ENCODE data around the gene CARD10.
"Not testable (repeated sequence)": the region's sequence is repeated elsewhere in the genome, so short reads cannot be mapped to it uniquely, and the experiment has no call there.

Gene CARD10

DNA sequence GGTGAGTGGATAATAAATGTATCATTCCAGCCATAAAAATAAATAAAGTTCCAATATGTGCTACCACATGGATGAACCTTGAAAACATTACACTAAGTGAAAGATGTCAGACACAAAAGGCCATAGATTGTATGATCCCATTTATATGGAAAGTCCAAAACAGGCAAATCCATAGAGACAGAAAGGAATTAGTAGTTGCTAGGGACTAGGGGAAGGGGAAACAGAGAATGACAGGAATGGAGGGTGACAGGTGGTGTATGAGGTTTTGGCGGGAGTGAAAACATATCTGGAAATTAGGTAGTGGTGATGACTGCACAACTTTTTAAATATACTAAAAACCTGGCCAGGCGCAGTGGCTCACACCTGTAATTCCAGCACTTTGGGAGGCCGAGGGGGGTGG, 15.2 kb upstream of the CARD10 start:
- H3K27ac ChIP-seq (ENCODE audit: low read length), result no peak overlapping the region
- no peak overlapping the region for H3K9ac ChIP-seq (ENCODE audit: low read depth, low read length)
- H3K4me3 ChIP-seq (ENCODE audit: low read length), result no peak overlapping the region
- no peaks in the 10 kb centered on the region for H3K9me3 ChIP-seq (ENCODE audit: insufficient read depth, low read depth, low read length)
- no peaks in the 10 kb centered on the region for H3K36me3 ChIP-seq (ENCODE audit: insufficient read depth, low read depth, low read length)
- H3K4me1 ChIP-seq (ENCODE audit: insufficient read depth, low read length), result no peaks in the 10 kb centered on the region
- no peaks in the 10 kb centered on the region for H3K27me3 ChIP-seq (ENCODE audit: insufficient read depth, low read length)

DNA sequence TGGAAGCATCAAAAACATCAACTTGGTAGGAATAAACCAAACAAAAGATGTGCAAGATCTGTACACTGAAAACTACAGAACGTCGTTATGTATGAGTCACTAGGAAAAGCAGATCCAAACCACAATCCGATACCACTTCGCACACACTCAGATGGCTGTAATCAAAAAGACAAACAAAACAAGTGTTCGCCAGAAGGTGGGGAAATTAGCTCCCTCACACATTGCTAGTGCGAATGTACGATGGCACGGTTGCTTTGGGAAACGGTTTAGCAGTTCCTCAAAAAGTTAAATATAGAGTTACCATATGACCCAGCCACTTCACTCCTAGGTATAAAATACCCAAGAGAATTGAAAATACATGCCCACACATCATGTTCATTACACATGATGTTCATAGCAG, 14.8 kb upstream of the CARD10 start:
- no peak overlapping the region for H3K4me3 ChIP-seq (ENCODE audit: low read length)
- H3K9ac ChIP-seq (ENCODE audit: low read depth, low read length), result no peak overlapping the region
- H3K27ac ChIP-seq (ENCODE audit: low read length), result no peak overlapping the region

DNA sequence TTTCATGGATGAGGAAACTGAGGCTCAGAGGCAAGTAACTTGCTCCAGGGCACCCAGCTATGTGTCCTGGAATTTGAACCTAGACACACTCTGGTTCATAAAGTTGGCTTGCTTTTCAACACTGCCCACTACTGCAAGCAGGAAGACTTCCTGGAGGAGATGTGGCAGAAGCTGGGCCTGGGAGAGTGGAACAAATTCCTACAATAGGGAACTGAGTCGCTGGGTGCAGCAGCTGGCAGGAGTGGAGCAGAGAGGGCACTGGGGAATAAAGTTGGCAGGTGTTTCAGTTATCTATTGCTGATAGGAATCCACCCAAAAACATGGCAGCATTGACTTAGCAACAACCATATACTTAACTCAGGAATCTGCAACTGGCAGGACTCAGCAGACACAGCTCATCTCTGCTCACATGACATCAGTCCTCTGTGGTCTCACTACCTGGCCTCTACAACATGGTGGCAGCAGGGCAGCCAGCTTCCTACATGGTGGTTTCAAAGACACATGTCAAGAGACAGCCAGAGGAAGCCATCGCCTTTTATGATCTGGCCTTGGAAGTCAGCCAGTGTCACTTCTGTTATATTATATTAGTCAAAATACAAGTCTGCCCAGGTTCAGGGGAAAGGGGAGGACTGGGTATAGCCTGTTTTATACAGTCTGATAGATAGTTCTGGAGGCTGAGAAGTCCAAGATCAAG, 10.6 kb upstream of the CARD10 start:
- no peak overlapping the region for H3K4me3 ChIP-seq (ENCODE audit: low read length)
- no peaks in the 10 kb centered on the region for H3K36me3 ChIP-seq (ENCODE audit: insufficient read depth, low read depth, low read length)
- H3K9ac ChIP-seq (ENCODE audit: low read depth, low read length), result no peak overlapping the region
- no peak overlapping the region for H3K27ac ChIP-seq (ENCODE audit: low read length)
- no peaks in the 10 kb centered on the region for H3K9me3 ChIP-seq (ENCODE audit: insufficient read depth, low read depth, low read length)
- H3K27me3 ChIP-seq (ENCODE audit: insufficient read depth, low read length), result no peaks in the 10 kb centered on the region
- no peaks in the 10 kb centered on the region; the same call in 1 of the 2 replicates for H3K4me1 ChIP-seq (ENCODE audit: insufficient read depth, low read length)

More for the DNA sequence above, 14.8 kb upstream of the CARD10 start:
- Histone ChIP-seq H3K4me1 (ENCODE audit: insufficient read depth, low read length) (no peaks in the 10 kb centered on the region), H3K36me3 (ENCODE audit: insufficient read depth, low read depth, low read length) (no peaks in the 10 kb centered on the region), H3K27me3 (ENCODE audit: insufficient read depth, low read length) (no peaks in the 10 kb centered on the region), H3K9me3 (ENCODE audit: insufficient read depth, low read depth, low read length) (no peaks in the 10 kb centered on the region)

DNA sequence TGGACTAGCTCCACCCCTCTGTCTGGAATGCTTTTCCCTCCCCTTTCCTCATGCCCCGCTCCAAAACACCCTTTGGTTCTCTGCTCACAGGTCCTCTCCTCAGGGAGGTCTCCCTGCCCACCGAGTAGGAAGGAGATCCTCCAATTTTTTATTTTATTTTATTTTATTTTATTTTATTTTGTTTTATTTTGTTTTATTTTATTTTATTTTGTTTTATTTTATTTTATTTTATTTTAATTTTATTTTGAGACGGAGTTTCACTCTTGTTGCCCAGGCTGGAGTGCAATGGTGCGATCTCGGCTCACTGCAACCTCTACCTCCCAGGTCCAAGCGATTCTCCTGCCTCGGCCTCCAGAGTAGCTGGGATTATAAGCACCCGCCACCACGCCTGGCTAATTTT, 8.7 kb upstream of the CARD10 start:
- not testable (repeated sequence) for H3K9ac ChIP-seq (ENCODE audit: low read depth, low read length); H3K27me3 ChIP-seq (ENCODE audit: insufficient read depth, low read length); H3K4me1 ChIP-seq (ENCODE audit: insufficient read depth, low read length); H3K9me3 ChIP-seq (ENCODE audit: insufficient read depth, low read depth, low read length); H3K27ac ChIP-seq (ENCODE audit: low read length); H3K36me3 ChIP-seq (ENCODE audit: insufficient read depth, low read depth, low read length); H3K4me3 ChIP-seq (ENCODE audit: low read length)

DNA sequence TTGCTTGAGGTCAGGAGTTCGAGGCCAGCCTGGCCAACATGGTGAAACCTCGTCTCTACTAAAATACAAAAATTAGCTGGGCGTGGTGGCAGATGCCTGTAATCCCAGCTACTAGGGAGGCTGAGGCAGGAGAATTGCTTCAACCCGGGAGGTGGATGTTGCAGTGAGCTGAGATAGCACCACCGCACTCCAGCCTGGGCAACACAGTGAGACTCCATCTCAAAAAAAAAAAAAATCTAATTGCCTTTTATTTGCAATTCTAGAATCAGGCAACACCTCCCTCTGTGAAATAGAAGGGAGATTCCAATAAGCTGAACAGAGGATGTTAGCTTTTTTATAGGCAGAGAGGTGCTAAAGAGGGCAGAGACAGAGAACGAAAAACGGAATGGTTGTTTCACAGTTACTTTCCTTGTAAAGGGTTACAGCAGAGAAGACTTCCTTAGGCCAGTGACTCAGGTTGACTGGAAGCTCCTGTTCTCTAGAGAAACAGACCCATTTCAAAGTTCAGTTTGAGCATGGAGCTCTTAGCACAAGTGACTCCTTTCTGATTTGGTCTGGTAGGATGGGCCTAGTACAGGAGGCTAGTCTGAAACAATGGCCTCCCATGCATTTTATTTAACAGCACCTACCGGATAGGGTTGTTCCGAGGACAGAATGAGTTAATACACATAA, 8.0 kb upstream of the CARD10 start:
- not testable (repeated sequence) for H3K27ac ChIP-seq (ENCODE audit: low read length); H3K4me3 ChIP-seq (ENCODE audit: low read length); H3K9ac ChIP-seq (ENCODE audit: low read depth, low read length); H3K27me3 ChIP-seq (ENCODE audit: insufficient read depth, low read length); H3K4me1 ChIP-seq (ENCODE audit: insufficient read depth, low read length); H3K36me3 ChIP-seq (ENCODE audit: insufficient read depth, low read depth, low read length); H3K9me3 ChIP-seq (ENCODE audit: insufficient read depth, low read depth, low read length)

DNA sequence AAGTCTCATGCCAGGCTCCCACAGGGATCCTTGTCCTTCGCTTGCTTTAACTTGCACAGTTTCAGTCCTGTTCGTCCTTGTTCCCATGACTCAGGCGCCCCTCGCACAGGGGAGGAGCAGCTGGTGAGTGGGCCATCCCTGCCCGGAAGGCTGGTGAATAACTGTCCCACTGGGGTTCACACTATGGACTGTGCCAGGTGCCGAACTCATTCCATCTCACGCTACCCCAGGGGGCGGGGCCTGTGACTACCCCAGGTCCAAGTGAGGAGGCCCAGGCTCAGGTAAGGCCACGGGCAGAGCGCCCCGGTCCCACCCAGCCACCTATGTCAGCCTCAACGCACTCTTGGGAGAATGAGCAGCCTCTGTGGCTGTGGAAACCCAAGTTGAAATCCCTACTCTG, 7.2 kb upstream of the CARD10 start:
- H3K27me3 ChIP-seq (ENCODE audit: insufficient read depth, low read length), result peaks cover 5% of the 10 kb centered on the region; the same call in 1 of the 2 replicates
- H3K36me3 ChIP-seq (ENCODE audit: insufficient read depth, low read depth, low read length), result no peaks in the 10 kb centered on the region
- no peak overlapping the region for H3K4me3 ChIP-seq (ENCODE audit: low read length)
- H3K27ac ChIP-seq (ENCODE audit: low read length), result no peak overlapping the region
- no peaks in the 10 kb centered on the region; the same call in 1 of the 2 replicates for H3K4me1 ChIP-seq (ENCODE audit: insufficient read depth, low read length)
- no peak overlapping the region for H3K9ac ChIP-seq (ENCODE audit: low read depth, low read length)
- H3K9me3 ChIP-seq (ENCODE audit: insufficient read depth, low read depth, low read length), result no peaks in the 10 kb centered on the region

DNA sequence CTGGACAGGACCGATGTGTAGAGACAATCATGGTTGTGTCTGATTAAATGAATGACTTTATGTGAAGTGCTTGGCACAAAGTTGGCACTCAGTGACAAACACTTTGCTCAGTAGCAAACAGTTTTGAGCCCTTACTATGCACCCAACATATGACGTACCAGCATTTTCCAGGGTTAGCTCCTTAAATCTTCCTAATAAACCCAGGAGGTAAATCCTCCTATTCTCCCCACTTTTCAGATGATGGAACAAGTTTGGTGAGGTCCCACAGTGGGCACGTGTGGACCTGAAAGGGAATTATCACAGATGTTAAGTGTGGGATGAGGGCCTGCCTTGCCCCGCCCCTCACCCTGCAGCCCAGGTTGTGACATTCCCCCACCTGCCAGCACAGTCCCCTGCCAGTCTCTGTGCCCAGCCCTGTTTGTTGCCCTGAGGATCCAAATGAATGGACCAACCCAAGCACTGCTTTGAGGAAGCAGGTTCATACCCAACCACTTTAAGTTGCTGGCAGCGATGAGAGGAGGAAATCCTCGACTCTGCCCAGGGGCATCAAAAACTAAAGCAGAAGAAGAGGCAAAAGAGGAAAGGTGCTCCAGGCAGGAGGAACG, 6.6 kb upstream of the CARD10 start:
- Histone ChIP-seq H3K9ac (ENCODE audit: low read depth, low read length) (no peak overlapping the region), H3K27ac (ENCODE audit: low read length) (no peak overlapping the region), H3K4me1 (ENCODE audit: insufficient read depth, low read length) (no peaks in the 10 kb centered on the region; the same call in 1 of the 2 replicates), H3K9me3 (ENCODE audit: insufficient read depth, low read depth, low read length) (no peaks in the 10 kb centered on the region), H3K36me3 (ENCODE audit: insufficient read depth, low read depth, low read length) (no peaks in the 10 kb centered on the region), H3K4me3 (ENCODE audit: low read length) (no peak overlapping the region), H3K27me3 (ENCODE audit: insufficient read depth, low read length) (peaks cover 11% of the 10 kb centered on the region)

DNA sequence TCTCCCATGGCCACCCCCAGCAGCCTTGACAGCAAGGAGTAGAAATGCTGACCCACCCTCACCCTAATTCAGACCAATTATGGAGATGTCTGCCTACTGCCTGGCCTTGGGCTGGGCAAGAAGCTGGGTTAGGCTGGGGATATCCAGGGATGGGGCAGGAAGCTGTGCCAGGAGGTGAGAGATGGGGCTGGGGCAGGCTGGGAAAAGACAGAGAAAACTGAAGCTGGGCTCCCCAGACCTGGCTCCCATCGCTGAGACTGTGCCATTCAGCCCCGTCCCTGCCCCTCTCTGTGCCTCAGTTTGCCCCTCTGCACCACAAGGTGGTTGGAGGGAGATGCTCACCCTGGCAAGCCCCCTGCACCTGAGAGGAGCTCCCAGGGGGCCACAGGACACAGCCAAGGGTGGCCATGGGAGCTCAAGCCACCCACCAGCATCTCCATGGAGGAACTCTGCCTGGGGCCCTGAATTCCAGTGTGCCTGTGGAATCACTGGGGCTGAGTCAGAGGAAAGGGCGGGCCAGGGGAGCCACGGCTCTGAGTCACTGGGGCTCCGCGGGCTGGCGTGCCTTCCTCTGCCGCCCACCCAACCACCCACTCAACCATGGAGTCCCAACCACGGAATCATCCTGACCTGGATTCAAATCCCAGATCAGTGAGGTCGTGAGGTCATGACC, 6.0 kb upstream of the CARD10 start:
- no peaks in the 10 kb centered on the region for H3K36me3 ChIP-seq (ENCODE audit: insufficient read depth, low read depth, low read length)
- H3K27ac ChIP-seq (ENCODE audit: low read length), result no peak overlapping the region
- no peak overlapping the region for H3K4me3 ChIP-seq (ENCODE audit: low read length)
- no peaks in the 10 kb centered on the region; the same call in 1 of the 2 replicates for H3K4me1 ChIP-seq (ENCODE audit: insufficient read depth, low read length)
- H3K27me3 ChIP-seq (ENCODE audit: insufficient read depth, low read length), result peaks cover 17% of the 10 kb centered on the region
- no peak overlapping the region for H3K9ac ChIP-seq (ENCODE audit: low read depth, low read length)
- no peaks in the 10 kb centered on the region for H3K9me3 ChIP-seq (ENCODE audit: insufficient read depth, low read depth, low read length)

DNA sequence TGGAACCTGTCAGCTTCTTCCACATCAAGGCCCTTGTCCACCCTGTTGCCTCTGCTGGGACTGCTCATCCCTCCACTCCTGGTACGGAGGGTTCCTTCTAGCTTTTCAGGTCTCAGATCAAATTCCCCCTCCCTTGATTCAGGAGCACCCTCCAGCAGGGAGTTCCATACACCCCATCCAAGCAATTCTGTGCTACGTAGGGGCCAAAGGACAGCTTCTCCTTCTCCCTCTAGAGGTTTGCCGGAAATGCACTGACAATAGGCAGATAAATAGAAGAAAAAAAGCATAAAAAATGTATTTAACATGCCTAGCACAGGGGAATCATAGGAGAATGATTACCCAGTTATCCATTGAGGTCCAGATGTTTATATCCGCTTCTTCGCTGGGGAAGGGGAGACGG, 3.3 kb upstream of the CARD10 start:
- Histone ChIP-seq H3K36me3 (ENCODE audit: insufficient read depth, low read depth, low read length) (no peaks in the 10 kb centered on the region), H3K27me3 (ENCODE audit: insufficient read depth, low read length) (peaks cover 41% of the 10 kb centered on the region), H3K27ac (ENCODE audit: low read length) (no peak overlapping the region), H3K9me3 (ENCODE audit: insufficient read depth, low read depth, low read length) (no peaks in the 10 kb centered on the region), H3K4me1 (ENCODE audit: insufficient read depth, low read length) (no peaks in the 10 kb centered on the region; the same call in 1 of the 2 replicates), H3K4me3 (ENCODE audit: low read length) (no peak overlapping the region), H3K9ac (ENCODE audit: low read depth, low read length) (no peak overlapping the region)

DNA sequence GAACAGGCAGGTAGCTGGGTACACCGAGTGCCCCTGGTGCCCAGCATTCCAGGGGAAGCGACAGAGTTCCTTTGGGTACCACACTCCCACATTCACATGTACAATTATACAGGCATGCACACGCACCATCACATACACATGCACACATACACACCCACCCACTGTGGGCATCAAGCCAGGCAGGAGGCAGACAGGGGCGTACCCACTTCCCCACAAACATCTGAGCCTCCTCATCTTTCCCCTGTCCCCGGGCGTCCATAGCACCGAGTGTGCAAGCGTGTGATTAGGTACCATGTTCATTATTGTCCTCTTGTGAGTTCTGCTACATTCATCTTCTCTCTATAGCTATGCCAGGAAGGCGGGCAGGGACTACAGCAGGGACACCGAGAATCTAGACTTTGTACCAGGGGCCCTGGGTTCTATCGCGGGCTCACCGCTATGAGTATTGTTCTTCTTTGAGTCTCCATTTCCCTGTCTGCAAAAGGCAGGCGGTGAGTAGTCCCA, 2.1 kb upstream of the CARD10 start:
- no peaks in the 10 kb centered on the region for H3K36me3 ChIP-seq (ENCODE audit: insufficient read depth, low read depth, low read length)
- no peaks in the 10 kb centered on the region; the same call in 1 of the 2 replicates for H3K4me1 ChIP-seq (ENCODE audit: insufficient read depth, low read length)
- H3K27me3 ChIP-seq (ENCODE audit: insufficient read depth, low read length), result peaks cover 42% of the 10 kb centered on the region
- no peak overlapping the region for H3K27ac ChIP-seq (ENCODE audit: low read length)
- no peaks in the 10 kb centered on the region; the same call in 1 of the 2 replicates for H3K9me3 ChIP-seq (ENCODE audit: insufficient read depth, low read depth, low read length)
- H3K4me3 ChIP-seq (ENCODE audit: low read length), result no peak overlapping the region
- no peak overlapping the region for H3K9ac ChIP-seq (ENCODE audit: low read depth, low read length)

DNA sequence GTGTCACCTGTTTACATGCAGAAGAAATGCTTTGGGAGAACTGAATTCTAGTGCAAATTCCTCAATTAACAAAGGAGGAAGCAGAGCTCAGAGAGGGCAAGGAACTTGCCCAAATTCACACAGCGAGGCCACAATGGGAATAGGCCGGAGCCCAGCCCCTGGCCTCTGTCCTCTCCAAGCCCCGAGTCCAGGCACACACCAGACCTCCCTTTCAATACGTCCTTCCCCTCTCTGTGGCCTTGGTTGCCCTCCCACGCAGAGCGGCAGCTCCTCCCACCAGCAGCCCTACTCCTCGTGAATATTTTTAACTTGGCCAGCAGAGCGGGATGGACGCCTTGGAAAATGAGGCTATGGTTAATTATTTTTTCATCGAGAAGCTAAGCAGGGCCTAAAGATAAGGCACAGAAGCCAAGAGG, 1.6 kb upstream of the CARD10 start:
- H3K4me1 ChIP-seq (ENCODE audit: insufficient read depth, low read length), result no peaks in the 10 kb centered on the region; the same call in 1 of the 2 replicates

More for the DNA sequence above, 1.6 kb upstream of the CARD10 start:
- Histone ChIP-seq H3K27ac (ENCODE audit: low read length) (no peak overlapping the region), H3K27me3 (ENCODE audit: insufficient read depth, low read length) (peaks cover 42% of the 10 kb centered on the region), H3K9ac (ENCODE audit: low read depth, low read length) (no peak overlapping the region), H3K36me3 (ENCODE audit: insufficient read depth, low read depth, low read length) (no peaks in the 10 kb centered on the region), H3K9me3 (ENCODE audit: insufficient read depth, low read depth, low read length) (no peaks in the 10 kb centered on the region; the same call in 1 of the 2 replicates), H3K4me3 (ENCODE audit: low read length) (no peak overlapping the region)
